GM21786 (cell line): ENCODE results near the gene TTLL11.

Experiments used
- ATAC-seq: cut with Tn5 transposase; IDR thresholded peaks from one replicate; pipeline ENCODE4 v1.9.1; 2021; ENCODE audit not compliant: unreplicated experiment

Gene TTLL11

DNA sequence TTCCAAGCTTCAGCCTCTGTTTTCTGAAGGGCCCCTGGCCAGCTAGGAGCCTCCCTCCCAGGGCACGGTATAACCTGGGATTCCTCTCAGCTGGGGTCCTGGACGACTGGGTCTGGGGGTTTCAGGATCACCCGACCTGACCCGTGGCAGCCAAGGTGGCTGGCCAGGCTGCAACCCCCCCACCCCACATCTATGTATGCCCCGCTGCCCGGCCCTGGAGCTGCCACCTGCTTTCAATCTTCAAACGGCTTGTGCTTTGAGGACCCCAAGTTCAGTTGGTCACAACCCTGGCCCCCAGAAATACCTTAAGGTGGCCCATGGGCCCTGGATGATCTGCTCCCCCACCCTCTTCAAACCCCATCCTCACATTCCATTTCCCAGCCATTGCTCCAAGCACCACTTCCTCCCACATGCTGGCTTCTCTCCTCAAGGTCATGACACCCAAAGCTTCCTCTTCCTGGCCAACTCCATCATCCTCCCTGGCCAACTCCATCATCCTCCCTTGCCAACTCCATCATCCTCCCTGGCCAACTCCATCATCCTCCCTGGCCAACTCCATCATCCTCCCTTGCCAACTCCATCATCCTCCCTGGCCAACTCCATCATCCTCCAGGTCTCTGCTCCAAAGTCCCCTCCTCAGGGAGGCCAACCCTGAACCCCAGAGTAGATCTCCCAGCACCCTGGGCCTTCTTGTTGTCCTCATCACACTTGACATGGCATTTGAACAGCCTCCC is 17.2 kb upstream of the TTLL11 start:
- no peak for ATAC-seq

- no peak for ATAC-seq
These were observed 16.1 kb upstream of the TTLL11 start for GRCh38 chr9:122109035-122109813.

- ATAC-seq, result no peak
These were observed 14.2 kb upstream of the TTLL11 start for GRCh38 chr9:122107291-122107805.

- no peak for ATAC-seq
These were observed 13.5 kb upstream of the TTLL11 start for GRCh38 chr9:122106576-122106975.

DNA sequence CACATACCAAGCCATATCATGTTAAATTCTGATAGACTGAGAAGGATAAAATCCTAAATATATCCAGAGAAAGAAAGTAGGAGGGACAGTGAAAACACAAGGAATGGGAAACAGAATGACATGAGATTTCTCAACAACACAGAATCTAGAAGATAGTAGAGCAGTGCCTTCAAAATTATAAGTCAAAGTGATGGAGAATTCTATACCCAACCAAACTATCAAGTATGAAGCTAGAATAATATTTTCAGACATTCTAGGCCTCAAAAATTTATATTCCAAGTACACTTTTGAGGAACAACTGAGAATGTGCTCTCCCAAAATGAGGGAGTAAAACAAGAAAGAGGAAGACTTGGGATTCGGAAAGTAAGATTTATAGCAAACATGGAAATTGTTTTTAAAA is 10.9 kb upstream of the TTLL11 start:
- ATAC-seq, result no peak

DNA sequence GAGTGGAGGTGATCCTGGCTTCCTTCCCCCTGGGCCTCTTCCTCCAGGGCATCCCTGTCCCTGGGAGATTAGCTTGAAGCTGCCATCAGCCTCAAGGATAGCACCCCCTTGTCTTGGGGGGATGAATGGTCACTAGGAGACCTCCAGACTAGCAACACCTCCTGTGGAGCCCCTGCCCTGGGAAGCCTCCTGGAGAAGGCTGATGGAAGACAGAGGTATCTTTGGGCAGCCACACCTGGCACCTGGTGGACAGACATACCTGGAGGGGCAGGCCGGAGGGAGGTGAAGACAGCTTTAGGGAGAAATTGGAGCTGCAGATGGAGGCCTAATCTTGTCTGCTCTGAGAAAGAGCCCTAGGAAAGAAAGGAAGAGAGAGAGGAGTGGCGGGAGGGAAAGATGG is 9.0 kb upstream of the TTLL11 start:
- ATAC-seq, result no peak

GRCh38 chr9:122100756-122101155 is 7.6 kb upstream of the TTLL11 start:
- no peak for ATAC-seq

DNA sequence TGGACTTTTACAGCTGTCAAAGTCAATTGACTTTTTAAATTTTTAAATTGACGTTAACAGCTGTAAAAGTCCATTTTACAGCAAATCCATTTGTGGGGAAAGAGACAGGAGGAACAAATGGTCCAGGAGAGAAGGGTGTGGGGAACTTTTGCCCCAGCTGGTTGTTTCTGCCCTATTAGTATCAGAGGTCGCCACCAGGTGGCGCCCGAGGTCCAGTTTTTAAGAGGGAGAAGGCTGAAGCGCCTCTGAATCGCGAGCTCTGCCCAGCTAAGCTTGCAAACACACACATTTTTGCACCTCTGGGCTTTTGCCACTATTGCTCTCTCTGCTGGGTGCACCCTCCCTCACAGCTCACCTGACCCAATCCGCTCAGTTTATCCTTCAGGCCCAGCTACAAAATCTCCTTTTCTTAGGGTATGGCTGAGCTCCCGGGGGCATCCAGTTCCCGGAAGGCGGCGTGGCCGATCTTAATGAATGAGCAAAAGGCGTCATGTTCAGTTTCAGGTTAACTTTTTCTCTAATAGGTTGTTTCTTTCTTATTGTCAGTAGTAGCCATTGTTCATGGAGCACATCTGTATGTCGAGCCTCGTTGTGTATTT is 6.3 kb upstream of the TTLL11 start:
- ATAC-seq, result peak; percentile 55

GRCh38 chr9:122097679-122098315 is 4.7 kb upstream of the TTLL11 start:
- ATAC-seq, result no peak

DNA sequence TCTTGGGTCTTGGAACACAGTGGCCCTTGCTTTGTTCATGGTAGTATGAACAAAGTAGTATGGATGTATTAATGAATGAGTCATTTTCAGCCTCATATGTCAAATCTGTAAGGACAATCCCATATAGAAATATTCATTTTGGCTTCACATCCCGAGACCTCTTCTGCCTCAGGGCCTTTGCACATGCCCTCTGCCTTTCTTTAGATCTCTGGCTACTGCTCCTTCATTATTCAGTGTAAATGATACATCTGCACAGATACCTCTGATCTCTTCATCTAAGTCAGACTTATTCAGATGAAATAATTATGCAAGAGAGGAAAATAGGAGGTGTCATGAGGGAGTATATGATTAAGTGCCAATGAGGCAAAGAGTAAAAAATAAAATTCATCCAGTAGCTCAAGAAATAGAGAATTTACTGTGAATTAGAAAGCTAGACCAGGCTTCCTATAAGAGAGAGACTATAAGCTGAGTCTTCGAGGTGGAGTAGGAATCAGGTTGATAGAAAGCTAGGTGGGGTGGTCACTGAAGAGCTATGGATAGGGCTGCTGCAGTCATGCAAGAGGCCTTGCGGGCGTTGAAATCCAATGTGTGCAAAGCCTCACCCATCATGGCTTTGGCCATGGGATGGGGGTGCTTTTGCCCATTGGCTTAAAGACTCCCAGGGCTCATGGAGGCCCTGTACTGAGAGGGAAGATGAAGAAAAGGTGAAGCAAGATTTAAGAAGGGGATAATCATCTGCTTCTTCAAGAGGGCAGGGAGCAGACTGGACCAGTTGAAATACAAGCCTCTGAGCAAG is 3.7 kb upstream of the TTLL11 start:
- no peak for ATAC-seq

DNA sequence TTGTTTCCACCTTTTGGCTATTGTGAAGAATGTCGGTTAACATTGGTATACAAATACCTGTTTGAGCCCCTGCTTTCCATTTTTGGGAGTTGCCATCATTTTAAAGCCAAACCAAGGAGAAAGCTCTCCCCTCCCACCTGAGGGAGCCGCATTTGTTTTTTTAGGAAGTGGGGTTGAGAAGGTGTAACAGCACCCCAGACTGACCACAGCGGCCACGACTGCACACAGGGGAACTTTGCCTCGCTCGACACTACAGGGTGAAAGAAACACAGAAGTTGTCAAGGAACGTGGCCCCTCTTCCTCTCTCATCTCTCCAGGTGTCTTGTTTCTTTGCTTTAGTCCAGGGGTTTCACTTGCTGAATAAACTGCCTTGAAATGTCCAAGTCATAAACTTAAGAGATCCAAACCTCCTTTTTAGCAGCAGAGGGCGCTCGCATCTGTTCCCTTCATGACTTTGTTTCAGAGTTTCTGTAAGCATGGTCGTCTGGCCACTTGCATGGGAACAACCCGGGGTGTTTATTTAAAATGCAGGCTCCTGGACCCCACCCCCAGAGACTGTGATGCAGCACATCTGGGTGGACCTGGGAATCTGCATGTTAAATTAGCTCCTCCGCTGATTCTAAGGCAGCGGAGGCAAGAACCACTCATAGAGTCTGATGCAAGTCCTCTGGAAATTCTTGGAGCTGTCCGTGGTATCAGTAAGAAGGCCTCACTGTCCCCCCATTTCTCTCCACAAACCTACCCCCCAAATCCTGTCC is 2.1 kb upstream of the TTLL11 start:
- no peak for ATAC-seq

DNA sequence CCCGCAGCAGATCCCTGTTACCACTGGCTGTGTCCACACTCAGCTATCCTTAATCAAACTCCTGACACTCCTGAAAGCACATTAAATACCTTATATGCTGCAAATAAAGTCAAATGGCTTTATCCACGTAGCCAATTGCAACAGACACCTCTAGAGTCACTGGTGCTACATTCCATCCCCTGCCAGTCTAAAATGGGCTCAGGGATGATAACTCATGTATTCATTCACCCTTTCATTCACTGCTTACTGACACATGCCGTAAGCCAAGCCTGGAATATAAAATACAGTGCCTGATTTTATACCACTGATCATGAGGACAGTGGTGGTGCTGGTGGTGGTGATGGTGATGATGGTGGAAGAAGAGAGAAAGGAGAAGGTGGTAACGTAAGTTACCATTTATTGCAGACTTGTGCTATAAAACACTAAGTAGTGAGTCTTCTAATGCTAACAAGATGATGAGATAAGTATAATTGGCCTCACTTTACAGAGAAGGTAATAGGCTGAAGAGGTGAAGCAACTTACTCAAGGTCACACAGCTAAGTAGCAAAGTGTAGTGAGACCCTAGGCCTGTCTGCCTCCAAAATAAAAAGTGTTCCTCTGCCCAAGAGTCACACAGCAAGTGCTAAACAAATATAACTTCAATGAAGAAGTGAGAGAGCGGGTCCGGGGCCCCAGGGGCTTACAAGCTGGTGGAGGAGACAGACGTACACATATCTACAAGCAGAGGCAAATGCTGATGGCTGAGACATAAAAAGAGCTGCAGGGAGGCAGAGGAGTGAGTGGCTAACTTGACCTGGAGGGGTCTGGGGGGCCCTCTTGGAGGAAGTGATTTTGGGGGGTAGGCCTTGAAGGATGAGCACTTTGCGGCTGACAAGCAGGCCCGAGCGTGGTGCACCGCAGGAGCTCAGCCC is 1.2 kb downstream of the TTLL11 start:
- ATAC-seq, result no peak

DNA sequence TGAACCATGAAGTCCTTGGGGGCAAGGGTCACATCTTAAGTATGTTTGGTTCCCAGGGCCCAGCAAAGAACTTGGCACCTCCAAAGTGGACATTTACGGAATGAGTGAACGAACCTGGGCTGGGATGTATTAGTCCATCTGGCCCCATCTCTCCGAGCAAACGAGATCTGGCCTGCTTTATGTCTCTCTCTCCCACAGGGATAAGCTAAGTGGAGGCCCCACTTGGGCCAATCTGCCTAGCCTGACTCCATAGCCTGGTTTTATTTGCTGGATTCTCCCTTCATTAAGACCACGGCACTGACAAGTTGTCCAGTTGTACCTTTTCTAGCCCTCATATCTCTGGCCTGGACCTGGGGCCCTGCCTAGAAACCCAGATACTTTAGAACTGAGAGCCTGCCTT is 2.1 kb downstream of the TTLL11 start:
- no peak for ATAC-seq

- ATAC-seq, result no peak
These were observed 2.7 kb downstream of the TTLL11 start for GRCh38 chr9:122090287-122090883.

GRCh38 chr9:122088880-122089706 is 4.0 kb downstream of the TTLL11 start:
- no peak for ATAC-seq

DNA sequence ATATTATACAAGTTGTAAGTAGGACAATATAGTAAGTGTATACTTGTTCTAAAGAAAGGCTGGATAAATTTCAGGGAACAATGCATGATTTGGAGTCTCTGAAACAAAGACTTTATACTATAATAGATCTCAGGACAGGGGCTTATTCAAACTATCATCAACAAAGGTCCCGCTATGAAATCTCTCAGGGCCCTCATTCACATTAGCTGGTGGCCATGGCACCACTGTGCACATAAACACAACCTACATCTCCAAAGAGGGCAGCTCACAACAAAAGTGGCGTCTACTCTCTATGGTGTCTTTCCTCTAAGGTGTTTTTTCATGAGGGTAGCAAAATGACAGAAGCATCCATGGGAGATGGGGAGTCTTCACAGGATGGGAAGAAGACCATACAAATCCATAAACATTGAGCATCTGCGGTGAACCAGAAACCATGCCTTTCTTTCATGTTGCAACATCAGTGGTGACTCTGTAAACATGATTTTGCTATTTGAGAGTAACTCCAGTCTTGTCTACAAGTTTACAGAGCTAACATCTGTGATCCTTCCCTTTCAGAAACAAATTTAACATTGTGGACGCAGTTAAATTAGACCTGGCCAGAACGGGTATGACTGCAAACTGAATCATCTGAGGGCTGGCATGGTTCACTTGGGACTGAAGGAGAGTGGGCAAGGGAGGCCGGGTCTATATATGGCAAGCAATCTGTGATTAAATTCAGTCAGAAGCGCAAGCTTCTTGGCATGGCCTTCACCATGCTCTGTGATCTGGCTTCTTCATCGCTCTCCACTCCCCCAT is 5.5 kb downstream of the TTLL11 start:
- no peak for ATAC-seq

DNA sequence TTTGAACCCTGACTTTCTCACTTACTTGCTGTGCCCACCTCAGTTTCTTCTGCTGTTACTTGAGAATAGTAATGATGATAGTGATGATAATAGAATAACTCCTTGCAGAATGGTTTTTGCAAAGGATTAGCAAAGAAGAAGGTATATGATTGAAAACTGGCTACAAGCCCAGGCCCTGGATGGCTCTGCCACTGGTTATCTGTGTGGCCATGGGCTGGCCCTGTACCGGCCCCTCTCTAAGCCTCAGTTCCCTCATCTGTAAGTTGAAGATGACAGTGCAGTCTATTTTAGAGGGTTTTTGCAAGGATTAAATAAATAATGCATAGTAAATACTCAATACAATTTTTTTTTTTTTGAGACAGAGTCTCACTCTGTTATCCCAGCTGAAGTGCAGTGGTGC is 6.2 kb downstream of the TTLL11 start:
- no peak for ATAC-seq
